DND-41 (cell line): ENCODE measurements around the gene SLC6A7.

Source experiments
- ATAC-seq: fragments of 200-7000 bp; cut with Tn5 transposase; 3 replicates; pipeline ENCODE4 v1.9.1; 2021; ENCODE audit warnings: low read depth; ENCODE audit not compliant: insufficient read depth
- DNase-seq: peaks from one replicate; pipeline ENCODE4 v3.0.0-alpha.2; 2020
- H2AFZ ChIP-seq: 2 replicates; pipeline ENCODE4 v1.6.0; 2012; ENCODE audit warnings: low read depth, low read length
- H3K27ac ChIP-seq: 2 replicates; pipeline ENCODE4 v1.5.1; 2012; ENCODE audit warnings: low read length, inconsistent platforms
- H3K27me3 ChIP-seq: fragments of 200-600 bp; sonication (generic); 2 replicates; pipeline ENCODE4 v1.6.0; 2012; ENCODE audit warnings: low read length, mild to moderate bottlenecking, inconsistent platforms; ENCODE audit not compliant: insufficient read depth, poor library complexity
- H3K36me3 ChIP-seq: 2 replicates; pipeline ENCODE4 v1.5.1; 2012; ENCODE audit warnings: low read length, inconsistent platforms; ENCODE audit not compliant: insufficient read depth
- H3K4me1 ChIP-seq: 2 replicates; pipeline ENCODE4 v1.5.1; 2012; ENCODE audit warnings: mild to moderate bottlenecking, low read length; ENCODE audit not compliant: insufficient read depth
- H3K4me2 ChIP-seq: 2 replicates; pipeline ENCODE4 v1.6.0; 2012; ENCODE audit warnings: mild to moderate bottlenecking, moderate library complexity, low read length, inconsistent platforms; ENCODE audit not compliant: insufficient read depth
- H3K4me3 ChIP-seq, 2 experiments: fragments of 200-600 bp in 1 of 2; shearing (Covaris generic) in 1 of 2; 2 replicates each; pipeline ENCODE4 v1.5.1; 2012 to 2016; ENCODE audit warnings: inconsistent platforms in 2 of 2, low read length in 2 of 2, mild to moderate bottlenecking in 2 of 2, low read depth in 1 of 2, moderate library complexity in 1 of 2
- H3K79me2 ChIP-seq: 2 replicates; pipeline ENCODE4 v1.6.0; 2012; ENCODE audit warnings: low read length, inconsistent platforms; ENCODE audit not compliant: insufficient read depth
- H3K9ac ChIP-seq: 2 replicates; pipeline ENCODE4 v1.6.0; 2012; ENCODE audit warnings: low read depth, mild to moderate bottlenecking, inconsistent platforms, low read length, moderate library complexity
- H3K9me3 ChIP-seq: 2 replicates; pipeline ENCODE4 v1.5.1; 2012; ENCODE audit warnings: low read length, moderate library complexity, mild to moderate bottlenecking, inconsistent platforms; ENCODE audit not compliant: insufficient read depth, severe bottlenecking
- H4K20me1 ChIP-seq: 2 replicates; pipeline ENCODE4 v1.6.0; 2012; ENCODE audit warnings: low read length; ENCODE audit not compliant: insufficient read depth
- CTCF ChIP-seq: IDR thresholded peaks from 2 replicates; pipeline ENCODE4 v1.5.1; 2012; ENCODE audit warnings: borderline replicate concordance, low read length, moderate library complexity, mild to moderate bottlenecking; ENCODE audit not compliant: poor library complexity, severe bottlenecking; ENCODE audit errors: extremely low read depth
- EZH2 ChIP-seq: IDR thresholded peaks from 3 replicates; pipeline ENCODE4 v1.6.1; 2012; ENCODE audit warnings: borderline replicate concordance, low read depth, mild to moderate bottlenecking, moderate library complexity, low read length, inconsistent platforms; ENCODE audit not compliant: severe bottlenecking

The SLC6A7 gene

GRCh38 chr5:150239794-150240122 lies 49.9 kb downstream of the SLC6A7 start:
- TF ChIP-seq EZH2: no peak
- no peak for TF ChIP-seq CTCF
- Histone ChIP-seq H3K4me1 (no peaks in the 10 kb centered on the region), H3K9me3 (no peaks in the 10 kb centered on the region), H3K36me3 (no peaks in the 10 kb centered on the region), H3K79me2 (no peaks in the 10 kb centered on the region), H2AFZ (no peak overlapping the region), H3K9ac (no peak overlapping the region), H3K27ac (no peak overlapping the region), H4K20me1 (peaks cover 4% of the 10 kb centered on the region; the same call in 1 of the 2 replicates), H3K4me2 (no peak overlapping the region), H3K27me3 (peaks cover 14% of the 10 kb centered on the region), H3K4me3 (no peak overlapping the region)
- ATAC-seq: no peak
- DNase-seq: no peak

- H3K4me1 ChIP-seq: no peaks in the 10 kb centered on the region
- no peaks in the 10 kb centered on the region for H3K79me2 ChIP-seq
- DNase-seq: no peak
- no peak overlapping the region for H3K4me2 ChIP-seq
- H3K4me3 ChIP-seq: no peak overlapping the region
- TF ChIP-seq CTCF (no peak), EZH2 (no peak)
- H2AFZ ChIP-seq: no peak overlapping the region
- H4K20me1 ChIP-seq: peaks cover 4% of the 10 kb centered on the region; the same call in 1 of the 2 replicates
- no peaks in the 10 kb centered on the region for H3K9me3 ChIP-seq
- no peak for ATAC-seq
- no peak overlapping the region for H3K9ac ChIP-seq
- H3K27me3 ChIP-seq: peaks cover 14% of the 10 kb centered on the region
- H3K36me3 ChIP-seq: no peaks in the 10 kb centered on the region
- H3K27ac ChIP-seq: no peak overlapping the region
Measured at GRCh38 chr5:150241298-150242160, 51.7 kb downstream of the SLC6A7 start.

- Histone ChIP-seq H3K4me1 (no peaks in the 10 kb centered on the region), H3K9me3 (no peaks in the 10 kb centered on the region), H3K36me3 (no peaks in the 10 kb centered on the region), H3K27me3 (peaks cover 14% of the 10 kb centered on the region), H3K4me3 (no peak overlapping the region), H4K20me1 (peaks cover 4% of the 10 kb centered on the region; the same call in 1 of the 2 replicates), H3K4me2 (no peak overlapping the region), H2AFZ (no peak overlapping the region), H3K9ac (no peak overlapping the region), H3K27ac (no peak overlapping the region), H3K79me2 (no peaks in the 10 kb centered on the region)
- no peak for ATAC-seq
- DNase-seq: no peak
- TF ChIP-seq CTCF (no peak), EZH2 (no peak)
Measured at GRCh38 chr5:150242251-150242894, 52.5 kb downstream of the SLC6A7 start.
